IMR-90 (cell line): ENCODE data around the gene CLEC17A. TPM values are rescaled to one million over a fixed set of nuclear protein-coding genes. Genes with fewer than 3 reads are reported as not detected.

ENCODE experiments used
- ATAC-seq: fragments of 200-7000 bp; cut with Tn5 transposase; 2 replicates; pipeline ENCODE4 v1.9.1; 2020; ENCODE audit warnings: low read depth, mild to moderate bottlenecking, moderate library complexity
- BruUV-seq: library from RNA; stranded (reverse); fragments of 400-500 nt; replicated peaks from 2 replicates; lab custom pipeline; 2021; lab: Mats Ljungman, UMichigan
- CTCF ChIA-PET: fragments of 300-600 bp; formaldehyde crosslinking; extraction: SDS; loops from one replicate; lab custom pipeline; 2021; ENCODE audit warnings: antibody characterized with exemption; lab: Yijun Ruan, JAX
- POLR2A ChIA-PET: fragments of 300-600 bp; sonication (Branson Sonifier 250); formaldehyde crosslinking; loops from one replicate; lab custom pipeline; 2022; ENCODE audit warnings: antibody characterized with exemption; ENCODE audit not compliant: unreplicated experiment; lab: Charles Lee
- DNase-seq: peaks from one replicate; pipeline ENCODE4 v3.0.0; 2013
- H2AFZ ChIP-seq: replicated peaks from 2 replicates; pipeline ENCODE3; 2013; ENCODE audit warnings: low read length, mild to moderate bottlenecking; ENCODE audit not compliant: poor library complexity
- H2AK5ac ChIP-seq: 2 replicates; pipeline ENCODE4 v1.6.1; 2013; ENCODE audit warnings: low read depth, low read length, inconsistent platforms
- H2AK9ac ChIP-seq: replicated peaks from 2 replicates; pipeline ENCODE3; 2013; ENCODE audit warnings: mild to moderate bottlenecking, low read depth, low read length, moderate library complexity; ENCODE audit not compliant: poor library complexity
- H2BK120ac ChIP-seq: 2 replicates; pipeline ENCODE4 v1.6.1; 2013; ENCODE audit warnings: low read depth, low read length, inconsistent platforms
- H2BK15ac ChIP-seq: 3 replicates; pipeline ENCODE4 v1.6.1; 2013; ENCODE audit warnings: low read depth, low read length, inconsistent platforms
- H2BK20ac ChIP-seq: 2 replicates; pipeline ENCODE4 v1.6.1; 2013; ENCODE audit warnings: low read depth, mild to moderate bottlenecking, inconsistent platforms, low read length, moderate library complexity
- H2BK5ac ChIP-seq: 2 replicates; pipeline ENCODE4 v1.6.1; 2013; ENCODE audit warnings: mild to moderate bottlenecking, low read depth, low read length, inconsistent platforms; ENCODE audit not compliant: poor library complexity, severe bottlenecking
- H3K14ac ChIP-seq: replicated peaks from 2 replicates; pipeline ENCODE4 v1.6.1; 2013; ENCODE audit warnings: low read depth, low read length, inconsistent platforms
- H3K18ac ChIP-seq: 2 replicates; pipeline ENCODE4 v1.6.1; 2013; ENCODE audit warnings: low read depth, low read length, control low read depth
- H3K23ac ChIP-seq: 2 replicates; pipeline ENCODE4 v1.6.1; 2013; ENCODE audit warnings: low read depth, low read length, inconsistent platforms
- H3K27ac ChIP-seq: 2 replicates; pipeline ENCODE4 v1.5.1; 2013; ENCODE audit warnings: mild to moderate bottlenecking, control low read depth, low read length; ENCODE audit not compliant: insufficient read depth
- H3K27me3 ChIP-seq: 2 replicates; pipeline ENCODE4 v1.6.1; 2013; ENCODE audit warnings: low read length; ENCODE audit not compliant: control insufficient read depth, insufficient read depth
- H3K36me3 ChIP-seq: 2 replicates; pipeline ENCODE4 v1.6.1; 2013; ENCODE audit warnings: low read length, mixed read lengths; ENCODE audit not compliant: control insufficient read depth, insufficient read depth
- H3K4ac ChIP-seq: 2 replicates; pipeline ENCODE4 v1.6.1; 2013; ENCODE audit warnings: low read depth, low read length, inconsistent platforms
- H3K4me1 ChIP-seq: 2 replicates; pipeline ENCODE4 v1.6.1; 2013; ENCODE audit warnings: low read length, mixed read lengths; ENCODE audit not compliant: control insufficient read depth, insufficient read depth
- H3K4me2 ChIP-seq: 2 replicates; pipeline ENCODE4 v1.6.1; 2013; ENCODE audit warnings: low read depth, mild to moderate bottlenecking, control low read depth, low read length, moderate library complexity
- H3K4me3 ChIP-seq: 2 replicates; pipeline ENCODE4 v1.5.1; 2013; ENCODE audit warnings: low read depth, mild to moderate bottlenecking, control low read depth, low read length, moderate library complexity; ENCODE audit not compliant: insufficient read depth
- H3K56ac ChIP-seq: 2 replicates; pipeline ENCODE4 v1.6.1; 2013; ENCODE audit warnings: low read length, inconsistent platforms; ENCODE audit not compliant: insufficient read depth; ENCODE audit errors: extremely low read depth
- H3K79me1 ChIP-seq, 2 experiments: 2 replicates each; pipeline ENCODE4 v1.6.1; 2013; ENCODE audit warnings: low read length in 2 of 2, inconsistent platforms in 1 of 2, low read depth in 1 of 2
- H3K9ac ChIP-seq: 2 replicates; pipeline ENCODE4 v1.6.1; 2013; ENCODE audit warnings: low read depth, low read length, control low read depth
- H3K9me1 ChIP-seq: 2 replicates; pipeline ENCODE4 v1.6.1; 2013; ENCODE audit warnings: low read length, inconsistent platforms; ENCODE audit not compliant: insufficient read depth
- H3K9me3 ChIP-seq: 2 replicates; pipeline ENCODE4 v1.6.1; 2013; ENCODE audit warnings: low read length; ENCODE audit not compliant: control insufficient read depth, insufficient read depth
- H4K20me1 ChIP-seq: 2 replicates; pipeline ENCODE4 v1.6.1; 2013; ENCODE audit warnings: low read length, inconsistent platforms; ENCODE audit not compliant: insufficient read depth
- H4K5ac ChIP-seq: 2 replicates; pipeline ENCODE4 v1.6.1; 2013; ENCODE audit warnings: mild to moderate bottlenecking, low read depth, low read length, control low read depth
- H4K8ac ChIP-seq, 2 experiments: 2 replicates each; pipeline ENCODE4 v1.6.1; 2013; ENCODE audit warnings: low read depth in 2 of 2, low read length in 2 of 2, control low read depth in 1 of 2, inconsistent platforms in 1 of 2
- H4K91ac ChIP-seq: 2 replicates; pipeline ENCODE4 v1.6.1; 2013; ENCODE audit warnings: low read depth, low read length, inconsistent platforms; ENCODE audit not compliant: insufficient read depth
- BHLHE40 ChIP-seq: fragments of 150-350 bp; IDR thresholded peaks from 2 replicates; pipeline ENCODE4 v1.6.1; 2016; ENCODE audit warnings: mild to moderate bottlenecking, low read depth, low read length
- CHD1 ChIP-seq: IDR thresholded peaks from 2 replicates; pipeline ENCODE4 v1.6.1; 2012; ENCODE audit warnings: low read depth, low read length, improper control_type of control experiment
- MAFK ChIP-seq: IDR thresholded peaks from 2 replicates; pipeline ENCODE4 v1.6.1; 2012; ENCODE audit warnings: low read depth, low read length, improper control_type of control experiment
- MAZ ChIP-seq: IDR thresholded peaks from 2 replicates; pipeline ENCODE4 v1.6.1; 2012; ENCODE audit warnings: low read depth, mild to moderate bottlenecking, low read length, improper control_type of control experiment, moderate library complexity, borderline replicate concordance
- MXI1 ChIP-seq: IDR thresholded peaks from 2 replicates; pipeline ENCODE4 v1.6.1; 2012; ENCODE audit warnings: low read depth, mild to moderate bottlenecking, low read length, moderate library complexity, borderline replicate concordance
- NFE2L2 ChIP-seq: fragments of 150-350 bp; IDR thresholded peaks from 2 replicates; pipeline ENCODE4 v1.6.1; 2016; ENCODE audit warnings: low read depth, mild to moderate bottlenecking, low read length
- RFX5 ChIP-seq: IDR thresholded peaks from 2 replicates; pipeline ENCODE4 v1.8.0; 2012; ENCODE audit warnings: low read depth, mild to moderate bottlenecking, low read length, moderate library complexity
- WGBS, 2 experiments: methylation state at CpG; one replicate each; pipeline versions ENCODE4 v1.1.5 to v1.1.7; 2013; ENCODE audit warnings: missing lambda C conversion rate in 2 of 2; ENCODE audit not compliant: insufficient read length in 1 of 2; ENCODE audit errors: extremely low coverage in 2 of 2; 5-methylcytosine and 5-hydroxymethylcytosine counted together
- dilution Hi-C: fragments of 300-500 bp; cut with HindIII; formaldehyde crosslinking; loops from one replicate; pipeline ENCODE4 v1.14.3; 2018; ENCODE audit warnings: low sequenced_read_pairs; ENCODE audit not compliant: unreplicated experiment
- in situ Hi-C: fragments of 300-500 bp; cut with MboI; formaldehyde crosslinking; loops from 3 replicates; pipeline ENCODE4 v1.14.3; 2019; ENCODE audit warnings: low sequenced_read_pairs, inconsistent platforms, mixed read lengths
- intact Hi-C: fragments of 100-400 bp; cut with micrococcal nuclease; formaldehyde crosslinking; loops from 2 replicates; pipeline ENCODE4 v1.10.0; 2022
- polyA plus RNA-seq, 3 experiments: library from polyadenylated mRNA; depleted of rRNA; stranded (reverse); fragments of >200 nt; gene quantifications; 2 replicates each; pipeline ENCODE4 v1.2.3, GENCODE V29; 2012; ENCODE audit warnings: low replicate concordance in 1 of 3
- total RNA-seq: library from RNA; depleted of rRNA; stranded (reverse); fragments of >200 nt; gene quantifications from 2 replicates; pipeline ENCODE4 v1.2.3, GENCODE V29; 2012
- TF ChIP-seq, protein P1 (sequence below): fragments of 150-350 bp; IDR thresholded peaks from 2 replicates; pipeline ENCODE4 v1.6.1; 2017; ENCODE audit warnings: mild to moderate bottlenecking, antibody characterized with exemption, low read length, low read depth

Gene CLEC17A
- total and polyA plus RNA-seq, 2 of the 4 experiments (the other 2 are of a cell fraction), result 0.05 TPM; not detected in 1

DNA sequence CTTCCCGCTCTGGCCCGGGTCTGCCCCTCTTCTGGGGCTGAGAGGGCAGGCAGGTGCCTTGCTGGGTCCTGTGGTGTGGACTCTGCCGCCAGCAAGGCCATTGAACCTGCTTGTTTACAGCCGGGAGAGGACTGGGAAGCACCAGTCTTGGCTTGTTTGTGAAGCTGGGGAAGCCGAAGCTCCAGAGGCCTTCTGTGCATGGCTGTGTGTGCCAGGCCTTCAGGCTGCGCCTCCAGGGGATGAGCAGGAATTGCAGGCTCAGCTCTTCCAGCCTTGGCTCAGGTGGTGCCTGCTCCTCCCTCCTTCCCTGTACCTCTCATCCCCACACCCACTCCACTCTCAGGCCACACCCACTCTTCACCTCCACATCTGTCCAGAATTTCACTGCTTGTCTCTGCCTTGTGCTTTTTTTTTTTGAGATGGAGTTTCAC, 28.5 kb upstream of the CLEC17A start:
- H3K36me3 ChIP-seq, result no peaks in the 10 kb centered on the region
- H2BK120ac ChIP-seq, result no peak overlapping the region
- no peak overlapping the region for H4K91ac ChIP-seq
- no peak for DNase-seq
- no peaks in the 10 kb centered on the region for H3K27me3 ChIP-seq
- H2BK15ac ChIP-seq, result no peak overlapping the region
- peaks cover 6% of the 10 kb centered on the region; the same call in 1 of the 2 replicates for H3K4me1 ChIP-seq
- H2AK9ac ChIP-seq, result peak overlapping the region; percentile 23
- ATAC-seq, result no peak
- H2AK5ac ChIP-seq, result no peak overlapping the region
- WGBS, 2 experiments, result no CpG with 5 or more reads among the region's 6 CpGs
- no peak overlapping the region for H2AFZ ChIP-seq
- no peak overlapping the region for H2BK20ac ChIP-seq
- in situ Hi-C loops (loop anchor here (25.0 kb wide), 1 partner anchor 883 kb away; the partner anchor contains the start of gene WIZ), dilution Hi-C loops (no loop called here), intact Hi-C loops (no loop called here)
- H3K23ac ChIP-seq, result no peak overlapping the region
- ChIA-PET CTCF (no interaction called here), POLR2A (no interaction called here)
- no peak overlapping the region for H3K27ac ChIP-seq
- H3K4me3 ChIP-seq, result no peak overlapping the region
- H3K9me3 ChIP-seq, result no peaks in the 10 kb centered on the region
- H3K4me2 ChIP-seq, result no peak overlapping the region
- no peak overlapping the region for H2BK5ac ChIP-seq
- no peak overlapping the region for H4K5ac ChIP-seq
- H3K9ac ChIP-seq, result no peak overlapping the region
- H4K8ac ChIP-seq, result no peak overlapping the region
- peaks cover 7 to 40% of the 10 kb centered on the region in 2 experiments for H3K79me1 ChIP-seq
- TF ChIP-seq MXI1, result no peak
- no peak for TF ChIP-seq NFE2L2
- TF ChIP-seq RFX5, result no peak
- TF ChIP-seq, protein P1, sequence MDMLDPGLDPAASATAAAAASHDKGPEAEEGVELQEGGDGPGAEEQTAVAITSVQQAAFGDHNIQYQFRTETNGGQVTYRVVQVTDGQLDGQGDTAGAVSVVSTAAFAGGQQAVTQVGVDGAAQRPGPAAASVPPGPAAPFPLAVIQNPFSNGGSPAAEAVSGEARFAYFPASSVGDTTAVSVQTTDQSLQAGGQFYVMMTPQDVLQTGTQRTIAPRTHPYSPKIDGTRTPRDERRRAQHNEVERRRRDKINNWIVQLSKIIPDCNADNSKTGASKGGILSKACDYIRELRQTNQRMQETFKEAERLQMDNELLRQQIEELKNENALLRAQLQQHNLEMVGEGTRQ, result no peak
- no peak for TF ChIP-seq BHLHE40
- no peak for TF ChIP-seq MAZ
- no peak for TF ChIP-seq CHD1
- no peak for TF ChIP-seq MAFK
- no peak overlapping the region for H3K18ac ChIP-seq
- peaks cover 10% of the 10 kb centered on the region for H4K20me1 ChIP-seq
- H3K9me1 ChIP-seq, result peaks cover 7% of the 10 kb centered on the region
- H3K14ac ChIP-seq, result no peak overlapping the region
- no peak overlapping the region for H3K56ac ChIP-seq
- BruUV-seq, result no TSS peak
- no peak overlapping the region for H3K4ac ChIP-seq
